Measurements from ENCODE around the gene POLDIP2.

DNA sequence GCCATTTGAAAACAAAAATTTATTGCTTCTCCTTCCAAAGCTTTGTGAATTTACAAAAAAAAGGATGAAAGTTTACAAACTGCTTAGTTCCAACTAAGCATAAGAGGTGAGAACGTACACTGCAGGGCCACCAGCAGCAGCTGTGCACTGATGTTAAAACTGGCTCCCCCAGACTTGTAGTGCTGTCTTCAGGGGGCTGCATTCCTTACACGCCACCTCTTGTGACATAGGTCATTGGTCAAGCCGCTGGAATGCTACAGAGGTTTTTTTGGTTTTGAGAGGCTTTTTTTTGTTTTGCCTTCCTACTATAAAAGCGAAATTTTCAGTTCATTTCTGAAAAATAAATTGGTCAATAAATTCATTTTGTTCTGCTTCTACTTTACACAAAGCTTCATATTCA is 29.0 kb downstream of the POLDIP2 start:
- TF ChIP-seq, protein P1, sequence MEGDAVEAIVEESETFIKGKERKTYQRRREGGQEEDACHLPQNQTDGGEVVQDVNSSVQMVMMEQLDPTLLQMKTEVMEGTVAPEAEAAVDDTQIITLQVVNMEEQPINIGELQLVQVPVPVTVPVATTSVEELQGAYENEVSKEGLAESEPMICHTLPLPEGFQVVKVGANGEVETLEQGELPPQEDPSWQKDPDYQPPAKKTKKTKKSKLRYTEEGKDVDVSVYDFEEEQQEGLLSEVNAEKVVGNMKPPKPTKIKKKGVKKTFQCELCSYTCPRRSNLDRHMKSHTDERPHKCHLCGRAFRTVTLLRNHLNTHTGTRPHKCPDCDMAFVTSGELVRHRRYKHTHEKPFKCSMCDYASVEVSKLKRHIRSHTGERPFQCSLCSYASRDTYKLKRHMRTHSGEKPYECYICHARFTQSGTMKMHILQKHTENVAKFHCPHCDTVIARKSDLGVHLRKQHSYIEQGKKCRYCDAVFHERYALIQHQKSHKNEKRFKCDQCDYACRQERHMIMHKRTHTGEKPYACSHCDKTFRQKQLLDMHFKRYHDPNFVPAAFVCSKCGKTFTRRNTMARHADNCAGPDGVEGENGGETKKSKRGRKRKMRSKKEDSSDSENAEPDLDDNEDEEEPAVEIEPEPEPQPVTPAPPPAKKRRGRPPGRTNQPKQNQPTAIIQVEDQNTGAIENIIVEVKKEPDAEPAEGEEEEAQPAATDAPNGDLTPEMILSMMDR (IDR thresholded peaks at IDR 0.05), result no peak
- no peak for TF ChIP-seq POLR2A (IDR thresholded peaks at IDR 0.05)
